Epidermal melanocyte (primary cell): ENCODE measurements around the gene ASPSCR1.

Experiments used
- DNase-seq: peaks from one replicate; pipeline ENCODE4 v3.0.0; 2011; ENCODE audit warnings: low spot score; ENCODE audit not compliant: insufficient read length

The ASPSCR1 gene

GRCh38 chr17:82065193-82065637 is 87.8 kb downstream of the ASPSCR1 start:
- DNase-seq = no peak

- DNase-seq = peak; percentile 80
These were observed 88.3 kb downstream of the ASPSCR1 start, which contains the start of gene DUS1L for GRCh38 chr17:82065638-82066303. Gene DUS1L, minus strand, starts transcription at chr17:82065804. Its CDS starts 745 bp downstream, at chr17:82065059.
